SU-DHL-6 (cell line): Measurements from ENCODE around the gene ROBO2.

ENCODE experiments used
- H2AFZ ChIP-seq: fragments of 200-600 bp; sonication (generic); 2 replicates; pipeline ENCODE4 v1.6.1; 2014; ENCODE audit warnings: low read depth, mild to moderate bottlenecking, moderate library complexity, mixed read lengths, antibody characterized with exemption, low read length; ENCODE audit not compliant: severe bottlenecking
- H3F3A ChIP-seq: fragments of 200-600 bp; shearing (Covaris generic); 2 replicates; pipeline ENCODE4 v1.6.0; 2016; ENCODE audit warnings: antibody characterized with exemption, mild to moderate bottlenecking; ENCODE audit not compliant: insufficient read depth
- H3K27ac ChIP-seq: fragments of 200-600 bp; sonication (generic); 2 replicates; pipeline ENCODE4 v1.5.1; 2016; ENCODE audit warnings: low read depth, mild to moderate bottlenecking, low read length, moderate library complexity, mixed read lengths
- H3K27me3 ChIP-seq: fragments of 200-600 bp; sonication (generic), shearing (Covaris generic); 2 replicates; pipeline ENCODE4 v1.6.0; 2014; ENCODE audit warnings: mild to moderate bottlenecking, low read length
- H3K36me3 ChIP-seq: fragments of 200-600 bp; sonication (generic); 2 replicates; pipeline ENCODE4 v1.6.1; 2014; ENCODE audit warnings: mild to moderate bottlenecking, low read length, mixed read lengths
- H3K4me2 ChIP-seq: fragments of 300-600, 200-600 bp; shearing (Covaris generic), sonication (generic); 2 replicates; pipeline ENCODE4 v1.6.0; 2014; ENCODE audit warnings: low read length, low read depth, mild to moderate bottlenecking; ENCODE audit not compliant: poor library complexity, severe bottlenecking
- H3K4me3 ChIP-seq: fragments of 200-600 bp; sonication (generic); 2 replicates; pipeline ENCODE4 v1.5.1; 2014; ENCODE audit warnings: antibody characterized with exemption, low read length, mild to moderate bottlenecking, mixed read lengths; ENCODE audit not compliant: insufficient read depth, poor library complexity, severe bottlenecking
- H3K79me2 ChIP-seq: fragments of 200-600 bp; sonication (generic); 2 replicates; pipeline ENCODE4 v1.6.1; 2014; ENCODE audit warnings: mild to moderate bottlenecking, low read length, moderate library complexity; ENCODE audit not compliant: insufficient read depth
- H3K9ac ChIP-seq: fragments of 200-600 bp; sonication (generic); 2 replicates; pipeline ENCODE4 v1.7.0; 2014; ENCODE audit warnings: mild to moderate bottlenecking, low read length
- H3K9me2 ChIP-seq: fragments of 200-600 bp; sonication (generic); replicated peaks from 2 replicates; pipeline ENCODE4 v1.6.1; 2014; ENCODE audit warnings: low read length; ENCODE audit not compliant: insufficient read depth
- H3K9me3 ChIP-seq: fragments of 200-600 bp; sonication (generic); 2 replicates; pipeline ENCODE4 v1.6.1; 2014; ENCODE audit warnings: low read length, mixed read lengths; ENCODE audit not compliant: insufficient read depth
- H4K20me1 ChIP-seq: fragments of 200-600 bp; sonication (generic); 2 replicates; pipeline ENCODE4 v1.6.1; 2014; ENCODE audit warnings: low read depth, mild to moderate bottlenecking, antibody characterized with exemption, low read length, moderate library complexity, mixed read lengths
- EZH2phosphoT487 ChIP-seq: fragments of 200-600 bp; sonication (generic), shearing (Covaris generic); conservative IDR thresholded peaks from 2 replicates; pipeline ENCODE4 v1.6.1; 2018; ENCODE audit warnings: mild to moderate bottlenecking, antibody characterized with exemption, low read length, moderate library complexity, mixed read lengths
- TF ChIP-seq, protein P1 (sequence below): fragments of 200-600 bp; sonication (generic); IDR thresholded peaks from one replicate; pipeline ENCODE4 v1.5.1; 2017; ENCODE audit warnings: antibody characterized with exemption, mild to moderate bottlenecking, low read length, moderate library complexity; ENCODE audit not compliant: insufficient read depth, poor library complexity, severe bottlenecking

The ROBO2 gene

DNA sequence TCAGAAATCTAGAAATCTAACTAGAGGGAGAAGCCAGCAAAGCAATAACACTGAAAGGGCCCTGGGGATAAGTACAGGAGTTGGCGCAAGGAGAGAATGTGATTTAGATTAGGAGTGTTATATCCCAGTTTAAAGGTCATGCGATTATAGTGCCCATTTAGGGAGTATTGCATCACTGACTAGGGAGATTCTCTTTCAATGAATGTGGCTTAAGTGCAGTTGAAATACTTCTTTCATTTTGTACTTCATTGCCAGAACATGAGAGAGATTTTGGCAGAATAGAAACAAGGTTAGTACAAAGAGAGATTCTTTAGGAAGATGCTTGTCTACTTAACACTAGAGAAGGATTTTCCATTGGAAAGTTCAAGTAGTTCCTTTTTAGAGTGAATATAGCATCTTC lies 13.9 kb downstream of the ROBO2 start:
- Histone ChIP-seq H3F3A (no peaks in the 10 kb centered on the region), H3K27ac (no peak overlapping the region), H3K36me3 (no peaks in the 10 kb centered on the region), H3K4me3 (no peak overlapping the region), H4K20me1 (no peaks in the 10 kb centered on the region), H3K9ac (no peak overlapping the region), H3K9me3 (no peaks in the 10 kb centered on the region), H3K4me2 (no peak overlapping the region), H3K79me2 (no peaks in the 10 kb centered on the region), H3K27me3 (no peaks in the 10 kb centered on the region), H3K9me2 (no peaks in the 10 kb centered on the region), H2AFZ (no peak overlapping the region)
- TF ChIP-seq EZH2phosphoT487: no peak
- TF ChIP-seq, protein P1, sequence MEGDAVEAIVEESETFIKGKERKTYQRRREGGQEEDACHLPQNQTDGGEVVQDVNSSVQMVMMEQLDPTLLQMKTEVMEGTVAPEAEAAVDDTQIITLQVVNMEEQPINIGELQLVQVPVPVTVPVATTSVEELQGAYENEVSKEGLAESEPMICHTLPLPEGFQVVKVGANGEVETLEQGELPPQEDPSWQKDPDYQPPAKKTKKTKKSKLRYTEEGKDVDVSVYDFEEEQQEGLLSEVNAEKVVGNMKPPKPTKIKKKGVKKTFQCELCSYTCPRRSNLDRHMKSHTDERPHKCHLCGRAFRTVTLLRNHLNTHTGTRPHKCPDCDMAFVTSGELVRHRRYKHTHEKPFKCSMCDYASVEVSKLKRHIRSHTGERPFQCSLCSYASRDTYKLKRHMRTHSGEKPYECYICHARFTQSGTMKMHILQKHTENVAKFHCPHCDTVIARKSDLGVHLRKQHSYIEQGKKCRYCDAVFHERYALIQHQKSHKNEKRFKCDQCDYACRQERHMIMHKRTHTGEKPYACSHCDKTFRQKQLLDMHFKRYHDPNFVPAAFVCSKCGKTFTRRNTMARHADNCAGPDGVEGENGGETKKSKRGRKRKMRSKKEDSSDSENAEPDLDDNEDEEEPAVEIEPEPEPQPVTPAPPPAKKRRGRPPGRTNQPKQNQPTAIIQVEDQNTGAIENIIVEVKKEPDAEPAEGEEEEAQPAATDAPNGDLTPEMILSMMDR: no peak

DNA sequence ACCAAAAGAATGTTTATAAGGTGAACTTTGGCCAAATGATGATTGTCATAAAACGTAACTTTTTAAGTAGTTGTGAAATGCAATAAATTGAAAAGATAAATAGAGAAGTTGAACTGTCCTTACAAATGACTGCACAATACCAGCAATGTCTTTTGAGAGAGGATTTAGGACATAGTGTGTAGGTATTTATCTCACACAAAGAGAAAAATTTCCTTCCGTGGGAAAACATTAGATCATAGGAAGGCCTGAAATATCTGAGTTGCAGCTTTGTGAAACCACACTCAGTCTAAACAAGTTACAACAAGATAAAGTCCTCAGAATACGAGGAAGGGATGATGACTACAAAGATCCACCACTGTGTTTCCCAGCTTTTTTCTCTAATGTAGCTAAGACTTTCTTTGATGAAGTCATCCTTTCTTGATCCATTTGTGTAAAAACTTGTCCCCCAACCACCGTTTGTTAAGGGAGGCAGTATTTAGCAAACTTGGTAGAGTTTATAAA lies 16.0 kb downstream of the ROBO2 start:
- Histone ChIP-seq H3K9ac (no peak overlapping the region), H4K20me1 (no peaks in the 10 kb centered on the region), H3K9me3 (no peaks in the 10 kb centered on the region), H3F3A (no peaks in the 10 kb centered on the region), H3K9me2 (no peaks in the 10 kb centered on the region), H3K4me3 (no peak overlapping the region), H3K79me2 (no peaks in the 10 kb centered on the region), H3K27me3 (no peaks in the 10 kb centered on the region), H2AFZ (no peak overlapping the region), H3K4me2 (no peak overlapping the region), H3K27ac (no peak overlapping the region), H3K36me3 (no peaks in the 10 kb centered on the region)
- TF ChIP-seq, protein P1: no peak
- TF ChIP-seq EZH2phosphoT487: no peak

DNA sequence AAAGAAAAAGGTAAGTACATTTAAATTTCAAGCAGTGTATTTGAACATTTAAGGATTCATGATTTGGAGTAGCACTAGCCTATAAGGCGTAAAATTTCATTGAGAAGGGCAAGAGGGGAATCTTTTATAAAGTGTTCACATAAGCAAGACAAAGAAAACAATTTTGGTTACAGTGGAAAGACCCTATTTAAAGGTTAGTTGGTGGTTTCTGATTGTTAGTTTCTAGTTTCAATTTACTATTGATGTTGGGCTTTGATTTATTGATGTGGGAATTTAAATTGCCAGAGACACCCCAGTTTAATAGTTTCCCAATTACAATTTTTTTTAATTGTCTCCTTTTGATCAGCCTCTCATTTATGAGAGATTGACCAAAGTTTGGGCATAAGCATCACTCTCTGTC lies 19.5 kb downstream of the ROBO2 start:
- no peak overlapping the region for H2AFZ ChIP-seq
- no peaks in the 10 kb centered on the region for H3F3A ChIP-seq
- H3K9me3 ChIP-seq: peaks cover 15% of the 10 kb centered on the region
- H3K27ac ChIP-seq: no peak overlapping the region
- no peaks in the 10 kb centered on the region for H3K9me2 ChIP-seq
- no peak for TF ChIP-seq EZH2phosphoT487
- TF ChIP-seq, protein P1: no peak
- no peaks in the 10 kb centered on the region for H3K27me3 ChIP-seq
- H4K20me1 ChIP-seq: no peaks in the 10 kb centered on the region
- no peak overlapping the region for H3K4me2 ChIP-seq
- H3K79me2 ChIP-seq: no peaks in the 10 kb centered on the region
- no peak overlapping the region for H3K4me3 ChIP-seq
- no peaks in the 10 kb centered on the region for H3K36me3 ChIP-seq
- no peak overlapping the region for H3K9ac ChIP-seq

DNA sequence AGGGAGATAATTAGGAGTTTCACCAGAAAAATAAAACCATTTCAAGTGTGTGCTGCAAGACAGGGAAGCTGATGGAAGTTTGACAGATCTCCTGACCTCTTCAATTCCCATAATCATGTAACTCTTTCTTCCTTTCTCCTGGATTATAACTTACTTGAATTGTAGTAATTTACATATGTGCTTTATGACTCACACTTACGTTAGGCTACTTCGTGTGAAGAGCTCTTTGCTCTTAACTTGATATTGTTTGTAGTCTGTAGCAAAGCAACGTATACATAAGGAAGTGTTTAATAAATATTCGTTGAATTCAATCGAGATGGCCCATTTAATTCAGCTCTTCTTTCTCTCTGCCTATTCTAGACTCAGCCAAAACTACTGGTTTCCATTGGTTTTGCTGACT lies 23.5 kb downstream of the ROBO2 start:
- Histone ChIP-seq H3K9me2 (no peaks in the 10 kb centered on the region), H3K36me3 (no peaks in the 10 kb centered on the region), H4K20me1 (no peaks in the 10 kb centered on the region), H3K9ac (no peak overlapping the region), H3F3A (no peaks in the 10 kb centered on the region), H3K4me3 (no peak overlapping the region), H3K9me3 (peaks cover 15% of the 10 kb centered on the region), H3K27me3 (no peaks in the 10 kb centered on the region), H3K27ac (no peak overlapping the region), H3K4me2 (no peak overlapping the region), H3K79me2 (no peaks in the 10 kb centered on the region), H2AFZ (no peak overlapping the region)
- TF ChIP-seq, protein P1: no peak
- TF ChIP-seq EZH2phosphoT487: no peak
